ACC112 (cell line): ENCODE results near the gene CAPZB.
"Not testable (repeated sequence)": the region's sequence is repeated elsewhere in the genome, so short reads cannot be mapped to it uniquely, and the experiment has no call there.

ENCODE experiments used
- H2AFZ ChIP-seq: fragments of 200-600 bp; sonication (generic); one replicate; pipeline ENCODE4 v1.6.0; 2017; ENCODE audit warnings: antibody characterized with exemption, low read length; ENCODE audit not compliant: unreplicated experiment
- H3K27ac ChIP-seq: fragments of 200-600 bp; sonication (generic); 2 replicates; pipeline ENCODE4 v1.5.1; 2014; ENCODE audit warnings: low read depth, mild to moderate bottlenecking, antibody characterized with exemption, low read length, moderate library complexity
- H3K27me3 ChIP-seq: fragments of 200-600 bp; sonication (generic); 2 replicates; pipeline ENCODE4 v1.6.1; 2014; ENCODE audit warnings: mild to moderate bottlenecking, antibody characterized with exemption, low read length, moderate library complexity, mixed read lengths; ENCODE audit not compliant: insufficient read depth
- H3K36me3 ChIP-seq: fragments of 200-600 bp; sonication (generic); 2 replicates; pipeline ENCODE4 v1.6.1; 2016; ENCODE audit warnings: mild to moderate bottlenecking, antibody characterized with exemption, low read length, moderate library complexity, mixed read lengths; ENCODE audit not compliant: insufficient read depth
- H3K4me1 ChIP-seq: fragments of 200-600 bp; sonication (generic); one replicate; pipeline ENCODE4 v1.6.1; 2016; ENCODE audit warnings: low read length, mixed read lengths; ENCODE audit not compliant: insufficient read depth, unreplicated experiment, control insufficient read depth
- H3K4me3 ChIP-seq: fragments of 200-600 bp; sonication (generic); 2 replicates; pipeline ENCODE4 v1.5.1; 2014; ENCODE audit warnings: mild to moderate bottlenecking, low read depth, low read length
- H3K79me2 ChIP-seq: fragments of 200-600 bp; sonication (generic); one replicate; pipeline ENCODE4 v1.6.0; 2016; ENCODE audit warnings: low read length; ENCODE audit not compliant: control insufficient read depth, unreplicated experiment, insufficient read depth

Gene CAPZB

DNA sequence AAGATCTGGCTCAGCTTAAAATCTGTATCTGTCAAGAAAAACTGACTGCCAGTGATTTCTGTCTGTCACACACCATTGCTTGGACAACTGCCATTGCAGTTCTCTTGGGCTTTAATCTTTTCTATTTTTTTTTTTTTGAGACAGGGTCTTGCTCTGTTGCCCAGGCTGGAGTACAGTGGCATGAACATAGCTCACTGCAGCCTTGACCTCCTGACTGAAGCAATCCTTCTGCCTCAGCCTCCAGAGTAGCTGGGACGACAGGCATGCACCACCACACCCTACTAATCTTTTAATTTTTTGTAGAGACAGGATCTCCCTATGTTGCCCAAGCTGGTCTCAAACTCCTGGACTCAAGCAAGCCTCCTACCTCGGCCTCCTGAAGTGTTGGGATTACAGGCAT, 14.5 kb upstream of the CAPZB start:
- H3K4me3 ChIP-seq, H3K4me1 ChIP-seq, H3K27ac ChIP-seq, H3K79me2 ChIP-seq, H3K36me3 ChIP-seq, H2AFZ ChIP-seq, H3K27me3 ChIP-seq: not testable (repeated sequence)

GRCh38 chr1:19497443-19497842, 12.1 kb upstream of the CAPZB start:
- H3K27ac ChIP-seq, H3K4me1 ChIP-seq, H2AFZ ChIP-seq, H3K27me3 ChIP-seq, H3K79me2 ChIP-seq, H3K4me3 ChIP-seq, H3K36me3 ChIP-seq: not testable (repeated sequence)

DNA sequence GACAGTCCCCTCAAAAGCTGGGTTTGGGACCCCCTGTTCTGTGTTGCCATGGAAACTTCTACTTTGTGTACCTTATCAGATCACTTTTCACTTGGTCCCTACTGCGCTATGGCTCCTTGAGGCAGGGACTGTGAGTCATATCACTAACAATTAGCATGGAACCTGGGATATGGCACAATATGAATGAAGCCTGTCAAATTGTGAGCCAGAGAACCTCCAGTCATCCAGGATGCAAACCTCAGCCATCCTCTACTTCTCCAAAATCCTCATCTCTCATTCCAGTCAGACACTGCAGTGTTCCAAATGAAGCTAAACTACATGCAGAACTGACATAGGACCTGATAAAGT, 11.2 kb upstream of the CAPZB start:
- Histone ChIP-seq H3K27me3 (no peaks in the 10 kb centered on the region), H3K36me3 (no peaks in the 10 kb centered on the region), H3K4me3 (no peak overlapping the region), H3K4me1 (peaks cover 3% of the 10 kb centered on the region), H3K27ac (no peak overlapping the region), H2AFZ (no peak overlapping the region), H3K79me2 (no peaks in the 10 kb centered on the region)

GRCh38 chr1:19495799-19496526, 10.6 kb upstream of the CAPZB start:
- Histone ChIP-seq H3K27me3 (no peaks in the 10 kb centered on the region), H3K27ac (no peak overlapping the region), H3K36me3 (no peaks in the 10 kb centered on the region), H3K4me1 (peaks cover 3% of the 10 kb centered on the region), H2AFZ (no peak overlapping the region), H3K79me2 (no peaks in the 10 kb centered on the region), H3K4me3 (no peak overlapping the region)

DNA sequence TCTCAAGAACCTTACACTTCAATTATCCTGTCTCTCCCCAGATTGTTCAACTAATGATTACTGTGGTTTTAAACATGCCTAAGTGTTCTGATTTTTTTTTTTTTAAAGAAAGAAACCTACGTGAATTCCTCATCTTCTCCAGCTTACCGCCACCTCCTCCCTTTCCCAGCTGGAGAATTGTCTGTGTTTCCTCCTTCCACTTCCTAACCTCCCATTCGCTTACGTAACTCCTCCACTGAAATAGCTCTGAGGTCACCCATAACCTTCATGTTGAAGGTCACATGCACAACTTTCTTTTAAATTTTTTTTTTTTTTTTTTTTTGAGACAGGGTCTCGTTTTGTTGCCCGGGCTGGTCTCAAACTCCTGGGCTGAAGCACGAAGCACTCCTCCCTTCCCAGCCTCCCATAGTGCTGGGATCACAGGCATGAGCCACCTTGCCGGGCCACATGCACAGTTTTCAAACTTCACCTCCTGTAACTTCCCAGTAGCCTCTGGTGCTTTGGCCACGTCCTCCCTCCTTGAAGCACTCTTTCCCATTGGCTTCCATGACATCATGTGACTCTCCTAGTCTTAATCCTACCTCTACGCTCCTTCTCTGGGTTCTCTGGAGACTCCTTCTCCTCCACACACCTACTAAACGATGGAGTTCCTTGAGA, 9.8 kb upstream of the CAPZB start:
- Histone ChIP-seq H3K4me1 (peaks cover 3% of the 10 kb centered on the region), H3K79me2 (no peaks in the 10 kb centered on the region), H2AFZ (no peak overlapping the region), H3K27ac (no peak overlapping the region), H3K27me3 (no peaks in the 10 kb centered on the region), H3K36me3 (no peaks in the 10 kb centered on the region), H3K4me3 (no peak overlapping the region)

GRCh38 chr1:19493547-19493946, 8.2 kb upstream of the CAPZB start:
- Histone ChIP-seq H3K4me1 (peaks cover 3% of the 10 kb centered on the region), H3K27me3 (no peaks in the 10 kb centered on the region), H3K79me2 (no peaks in the 10 kb centered on the region), H3K27ac (no peak overlapping the region), H3K4me3 (no peak overlapping the region), H3K36me3 (no peaks in the 10 kb centered on the region), H2AFZ (no peak overlapping the region)

GRCh38 chr1:19489996-19490395, 4.7 kb upstream of the CAPZB start:
- Histone ChIP-seq H2AFZ (no peak overlapping the region), H3K79me2 (peaks cover 12% of the 10 kb centered on the region), H3K27me3 (no peaks in the 10 kb centered on the region), H3K27ac (no peak overlapping the region), H3K36me3 (no peaks in the 10 kb centered on the region), H3K4me1 (peaks cover 21% of the 10 kb centered on the region), H3K4me3 (no peak overlapping the region)

GRCh38 chr1:19488136-19488535, 2.8 kb upstream of the CAPZB start:
- H3K27me3 ChIP-seq = no peaks in the 10 kb centered on the region
- no peak overlapping the region for H2AFZ ChIP-seq
- peaks cover 31% of the 10 kb centered on the region for H3K79me2 ChIP-seq
- peaks cover 27% of the 10 kb centered on the region for H3K4me1 ChIP-seq
- peaks cover under 1% of the 10 kb centered on the region; the same call in 1 of the 2 replicates for H3K36me3 ChIP-seq
- no peak overlapping the region for H3K4me3 ChIP-seq
- H3K27ac ChIP-seq = peak overlapping the region; percentile 79

DNA sequence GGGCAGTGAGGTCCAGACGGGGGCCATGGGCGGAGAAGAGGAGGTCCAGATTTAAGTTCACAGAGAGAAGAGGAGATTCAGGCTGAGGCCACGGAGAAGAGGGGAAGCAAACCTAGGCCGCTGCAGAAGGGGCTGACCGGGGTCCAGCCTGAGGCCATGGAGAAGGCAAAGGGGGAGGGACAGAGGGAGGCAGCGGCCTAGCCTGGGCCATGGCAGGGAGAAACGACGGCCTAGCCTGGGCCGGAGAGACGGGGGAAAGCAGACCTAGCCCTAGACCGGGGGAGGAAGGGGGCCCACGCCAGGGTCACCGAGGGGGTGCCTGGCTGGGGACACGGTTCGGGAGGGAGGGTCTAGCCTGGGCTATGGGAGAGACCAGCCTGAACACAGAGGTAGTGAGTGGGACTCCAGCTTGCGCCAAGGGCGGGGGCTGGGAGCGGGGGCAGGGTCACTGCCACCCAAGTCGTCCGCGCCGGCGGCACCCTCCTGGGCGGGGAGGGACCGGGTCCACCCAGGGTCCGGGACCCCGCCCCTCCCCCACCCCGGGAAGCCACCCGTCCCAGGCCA, 459 bp downstream of the CAPZB start:
- H2AFZ ChIP-seq = no peak overlapping the region
- peaks cover 13% of the 10 kb centered on the region for H3K36me3 ChIP-seq
- H3K79me2 ChIP-seq = peaks cover 63% of the 10 kb centered on the region
- H3K4me3 ChIP-seq = peak overlapping the region; percentile 100
- H3K27me3 ChIP-seq = no peaks in the 10 kb centered on the region
- H3K4me1 ChIP-seq = peaks cover 53% of the 10 kb centered on the region
- H3K27ac ChIP-seq = peak overlapping the region; percentile 88

DNA sequence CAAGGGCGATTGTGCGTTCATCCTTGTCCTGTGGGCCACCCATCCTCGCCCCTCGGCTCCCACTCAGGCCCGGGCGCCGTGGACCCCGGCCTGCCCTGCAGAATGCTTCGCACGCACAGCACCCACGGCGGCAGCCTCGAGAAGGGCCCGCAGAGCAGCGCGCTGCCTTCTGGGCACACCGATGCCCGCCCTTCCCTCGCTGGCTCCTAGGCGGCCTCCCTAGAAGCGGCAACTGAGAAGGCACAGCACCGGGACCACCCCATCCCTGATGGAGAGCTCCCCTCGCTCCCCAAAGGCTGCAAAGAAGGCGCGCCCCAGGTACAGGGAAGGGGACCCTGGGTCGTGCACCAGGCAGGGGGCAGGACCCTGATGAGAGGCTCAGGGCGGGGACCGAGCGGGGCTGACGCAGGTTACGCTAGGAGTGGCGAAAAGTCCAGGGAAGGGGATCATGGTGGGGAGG, 971 bp downstream of the CAPZB start:
- H3K4me1 ChIP-seq = peaks cover 53% of the 10 kb centered on the region
- peak overlapping the region; percentile 100 for H3K4me3 ChIP-seq
- H2AFZ ChIP-seq = no peak overlapping the region
- H3K79me2 ChIP-seq = peaks cover 69% of the 10 kb centered on the region
- no peaks in the 10 kb centered on the region for H3K27me3 ChIP-seq
- H3K36me3 ChIP-seq = peaks cover 13% of the 10 kb centered on the region
- H3K27ac ChIP-seq = peak overlapping the region; percentile 88

- Histone ChIP-seq H3K79me2 (peaks cover 75% of the 10 kb centered on the region), H2AFZ (no peak overlapping the region), H3K4me3 (peak overlapping the region; percentile 100), H3K27ac (peak overlapping the region; percentile 88; the same call in 1 of the 2 replicates), H3K27me3 (no peaks in the 10 kb centered on the region), H3K4me1 (peaks cover 53% of the 10 kb centered on the region), H3K36me3 (peaks cover 13% of the 10 kb centered on the region)
Measured at GRCh38 chr1:19483691-19484090, 1.6 kb downstream of the CAPZB start.
